Anterior cingulate cortex (tissue), 58 donors: Measurements from ENCODE around the gene ASH1L.
"Not testable (repeated sequence)": the region's sequence is repeated elsewhere in the genome, so short reads cannot be mapped to it uniquely, and the experiment has no call there.

Experiments used
- DNase-seq, 58 donors: peaks; one replicate each; lab custom pipeline; 2025; lab: John Stamatoyannopoulos, UW

Gene ASH1L

GRCh38 chr1:155499953-155500639 lies 62.5 kb downstream of the ASH1L start:
- DNase-seq: peak in 7 of 58 donors; percentile 5 to 42 (median 17)

GRCh38 chr1:155499263-155499662 lies 63.3 kb downstream of the ASH1L start:
- no peak for DNase-seq

GRCh38 chr1:155493595-155493994 lies 69.0 kb downstream of the ASH1L start:
- DNase-seq: not testable (repeated sequence)

- not testable (repeated sequence) for DNase-seq
These were observed 74.2 kb downstream of the ASH1L start for GRCh38 chr1:155488419-155488818.

- no peak for DNase-seq
These were observed 75.1 kb downstream of the ASH1L start for GRCh38 chr1:155487541-155487940.

- not testable (repeated sequence) for DNase-seq
These were observed 75.7 kb downstream of the ASH1L start for GRCh38 chr1:155486952-155487351.

- no peak for DNase-seq
These were observed 76.7 kb downstream of the ASH1L start for GRCh38 chr1:155485945-155486344.

GRCh38 chr1:155485222-155485621 lies 77.4 kb downstream of the ASH1L start:
- DNase-seq: no peak

GRCh38 chr1:155481741-155482241 lies 80.8 kb downstream of the ASH1L start:
- peak in 1 of 58 donors; percentile 65 for DNase-seq

GRCh38 chr1:155479205-155479604 lies 83.4 kb downstream of the ASH1L start:
- DNase-seq: no peak

- no peak for DNase-seq
These were observed 84.2 kb downstream of the ASH1L start for GRCh38 chr1:155478270-155478852.

- DNase-seq: no peak
These were observed 88.5 kb downstream of the ASH1L start for GRCh38 chr1:155474146-155474545.

GRCh38 chr1:155473151-155473821 lies 89.3 kb downstream of the ASH1L start:
- no peak for DNase-seq

- DNase-seq: peak in 1 of 58 donors; percentile 5
These were observed 90.0 kb downstream of the ASH1L start for GRCh38 chr1:155472491-155473083.

GRCh38 chr1:155471891-155472290 lies 90.7 kb downstream of the ASH1L start:
- DNase-seq: no peak

- DNase-seq: peak in 1 of 58 donors; percentile 24
These were observed 91.6 kb downstream of the ASH1L start for GRCh38 chr1:155471026-155471425.

GRCh38 chr1:155466996-155467395 lies 95.6 kb downstream of the ASH1L start:
- peak in 1 of 58 donors; percentile 0 for DNase-seq

- DNase-seq: no peak
These were observed 96.0 kb downstream of the ASH1L start for GRCh38 chr1:155466617-155466972.

GRCh38 chr1:155463865-155464650 lies 98.5 kb downstream of the ASH1L start:
- DNase-seq: no peak

- no peak for DNase-seq
These were observed 104.5 kb downstream of the ASH1L start for GRCh38 chr1:155458111-155458510.
